ENCODE results near the gene KCNQ5.

DNA sequence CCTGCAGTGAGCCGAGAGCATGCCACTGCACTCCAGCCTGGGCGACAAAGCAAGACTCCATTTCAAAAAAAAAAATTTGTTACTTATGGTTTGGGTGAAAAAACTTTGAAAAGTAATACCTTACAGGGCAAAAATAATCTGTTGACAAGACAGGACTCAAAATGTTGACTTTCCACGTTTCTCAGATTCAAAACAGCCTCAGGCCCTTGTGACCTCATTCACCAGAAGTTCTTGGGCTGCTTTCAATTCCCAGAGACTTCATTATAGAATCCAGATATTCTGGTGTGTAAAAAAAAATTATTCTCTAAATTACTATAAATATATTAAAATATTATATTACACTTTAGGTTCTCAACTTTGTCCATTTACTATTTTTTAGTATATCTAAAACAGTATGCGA, 116.2 kb downstream of the KCNQ5 start:
- TF ChIP-seq EZH2 (IDR thresholded peaks at IDR 0.05) (no peak), EZH2phosphoT487 (IDR thresholded peaks at IDR 0.05) (no peak)
- TF ChIP-seq, protein P1, sequence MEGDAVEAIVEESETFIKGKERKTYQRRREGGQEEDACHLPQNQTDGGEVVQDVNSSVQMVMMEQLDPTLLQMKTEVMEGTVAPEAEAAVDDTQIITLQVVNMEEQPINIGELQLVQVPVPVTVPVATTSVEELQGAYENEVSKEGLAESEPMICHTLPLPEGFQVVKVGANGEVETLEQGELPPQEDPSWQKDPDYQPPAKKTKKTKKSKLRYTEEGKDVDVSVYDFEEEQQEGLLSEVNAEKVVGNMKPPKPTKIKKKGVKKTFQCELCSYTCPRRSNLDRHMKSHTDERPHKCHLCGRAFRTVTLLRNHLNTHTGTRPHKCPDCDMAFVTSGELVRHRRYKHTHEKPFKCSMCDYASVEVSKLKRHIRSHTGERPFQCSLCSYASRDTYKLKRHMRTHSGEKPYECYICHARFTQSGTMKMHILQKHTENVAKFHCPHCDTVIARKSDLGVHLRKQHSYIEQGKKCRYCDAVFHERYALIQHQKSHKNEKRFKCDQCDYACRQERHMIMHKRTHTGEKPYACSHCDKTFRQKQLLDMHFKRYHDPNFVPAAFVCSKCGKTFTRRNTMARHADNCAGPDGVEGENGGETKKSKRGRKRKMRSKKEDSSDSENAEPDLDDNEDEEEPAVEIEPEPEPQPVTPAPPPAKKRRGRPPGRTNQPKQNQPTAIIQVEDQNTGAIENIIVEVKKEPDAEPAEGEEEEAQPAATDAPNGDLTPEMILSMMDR (IDR thresholded peaks at IDR 0.05), result no peak
